T-helper 2 cell (primary cell): Measurements from ENCODE around the gene NXN.

ENCODE experiments used
- DNase-seq, 5 experiments: peaks; one replicate each; pipeline versions ENCODE4 v3.0.0 to v3.0.0-alpha.2; 2012 to 2022
- total RNA-seq, 2 donors: gene quantifications; one replicate each; lab custom pipeline; 2026; lab: John Stamatoyannopoulos, UW

The NXN gene
- total RNA-seq, result 0.94 to 1.6 reads per million in 2 donors

GRCh38 chr17:979539-980405, at the start of gene NXN:
NXN (minus strand) TSS chr17:979776.
- peak; percentile 71 to 91 (median 75) for DNase-seq

GRCh38 chr17:1027044-1027443, 47.5 kb upstream of the NXN start:
- no peak for DNase-seq

GRCh38 chr17:1026599-1026975, 47.0 kb upstream of the NXN start:
- DNase-seq, result no peak

- DNase-seq, result no peak
These were observed 46.4 kb upstream of the NXN start for GRCh38 chr17:1025733-1026598.

- DNase-seq, result no peak
These were observed 44.5 kb upstream of the NXN start for GRCh38 chr17:1024076-1024475.

- no peak for DNase-seq
These were observed 42.9 kb upstream of the NXN start for GRCh38 chr17:1022278-1023024.

- DNase-seq, result no peak
These were observed 41.6 kb upstream of the NXN start for GRCh38 chr17:1021147-1021546.

- no peak for DNase-seq
These were observed 39.9 kb upstream of the NXN start for GRCh38 chr17:1019451-1019850.

- DNase-seq, result no peak
These were observed 39.0 kb upstream of the NXN start for GRCh38 chr17:1018547-1018946.

- no peak for DNase-seq
These were observed 34.1 kb upstream of the NXN start for GRCh38 chr17:1013729-1014090.

- DNase-seq, result no peak
These were observed 33.5 kb upstream of the NXN start for GRCh38 chr17:1012823-1013728.

GRCh38 chr17:1011760-1012735, 32.5 kb upstream of the NXN start:
- DNase-seq, result no peak

GRCh38 chr17:1011138-1011537, 31.6 kb upstream of the NXN start:
- DNase-seq, result no peak

- no peak for DNase-seq
These were observed 31.0 kb upstream of the NXN start for GRCh38 chr17:1010586-1010985.

GRCh38 chr17:1010086-1010450, 30.5 kb upstream of the NXN start:
- DNase-seq, result no peak

GRCh38 chr17:1009229-1010085, 29.9 kb upstream of the NXN start:
- no peak for DNase-seq

- DNase-seq, result no peak
These were observed 28.6 kb upstream of the NXN start for GRCh38 chr17:1008008-1008761.

GRCh38 chr17:1007310-1008007, 27.9 kb upstream of the NXN start:
- no peak for DNase-seq
